ENCODE measurements around the gene EYA2. TPM values are rescaled to one million over a fixed set of nuclear protein-coding genes. Genes with fewer than 3 reads are reported as not detected.
A peak's percentile ranks its signal among the peaks of the same experiment; 100 is the strongest.

EYA2 gene
- total RNA-seq, 6 experiments from 2014 or later: 0.14 to 0.51 (median 0.28) TPM; not detected in 1

DNA sequence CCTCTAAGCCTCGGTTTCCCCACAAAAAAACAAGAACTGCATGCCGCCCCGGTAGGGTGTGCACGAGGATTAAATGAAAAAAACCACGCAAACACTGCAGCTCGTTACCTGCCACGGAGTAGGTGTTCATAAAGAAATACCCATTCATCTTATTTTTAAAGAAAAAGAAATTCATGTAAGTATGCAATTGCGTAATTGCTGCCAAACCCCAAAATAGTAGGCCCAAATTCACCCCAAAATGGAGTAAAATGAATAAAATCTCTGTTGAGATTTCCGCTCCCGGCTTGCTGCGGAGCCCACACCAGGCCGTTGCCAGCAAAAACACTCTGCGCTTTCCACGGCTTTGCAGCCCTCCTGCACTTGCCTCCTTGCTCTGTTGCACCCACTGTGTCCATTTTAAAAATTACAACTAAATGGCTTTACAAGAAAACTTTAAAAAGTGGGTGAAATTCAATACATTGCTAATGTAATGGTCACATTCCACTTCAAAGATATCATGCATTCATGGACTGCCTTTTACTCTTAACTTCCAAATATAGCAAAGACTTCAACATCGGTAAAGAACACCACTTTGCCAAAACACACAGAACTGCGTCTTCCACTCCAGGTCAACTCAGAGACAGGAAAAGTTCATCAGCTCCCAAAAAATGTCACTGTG, 336.9 kb downstream of the EYA2 start:
- TF ChIP-seq, protein P1, sequence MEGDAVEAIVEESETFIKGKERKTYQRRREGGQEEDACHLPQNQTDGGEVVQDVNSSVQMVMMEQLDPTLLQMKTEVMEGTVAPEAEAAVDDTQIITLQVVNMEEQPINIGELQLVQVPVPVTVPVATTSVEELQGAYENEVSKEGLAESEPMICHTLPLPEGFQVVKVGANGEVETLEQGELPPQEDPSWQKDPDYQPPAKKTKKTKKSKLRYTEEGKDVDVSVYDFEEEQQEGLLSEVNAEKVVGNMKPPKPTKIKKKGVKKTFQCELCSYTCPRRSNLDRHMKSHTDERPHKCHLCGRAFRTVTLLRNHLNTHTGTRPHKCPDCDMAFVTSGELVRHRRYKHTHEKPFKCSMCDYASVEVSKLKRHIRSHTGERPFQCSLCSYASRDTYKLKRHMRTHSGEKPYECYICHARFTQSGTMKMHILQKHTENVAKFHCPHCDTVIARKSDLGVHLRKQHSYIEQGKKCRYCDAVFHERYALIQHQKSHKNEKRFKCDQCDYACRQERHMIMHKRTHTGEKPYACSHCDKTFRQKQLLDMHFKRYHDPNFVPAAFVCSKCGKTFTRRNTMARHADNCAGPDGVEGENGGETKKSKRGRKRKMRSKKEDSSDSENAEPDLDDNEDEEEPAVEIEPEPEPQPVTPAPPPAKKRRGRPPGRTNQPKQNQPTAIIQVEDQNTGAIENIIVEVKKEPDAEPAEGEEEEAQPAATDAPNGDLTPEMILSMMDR (IDR thresholded peaks at IDR 0.05): peak; percentile 45
- H3K4me1 Mint-ChIP-seq (ENCODE audit: low read depth): peaks cover 22% of the 10 kb centered on the region
- peak overlapping the region; percentile 55 for H3K27ac Mint-ChIP-seq
- H3K9me3 Mint-ChIP-seq: no peaks in the 10 kb centered on the region
- DNase-seq: peak; percentile 56
- H3K27me3 Mint-ChIP-seq (ENCODE audit: insufficient read depth): peaks cover 3% of the 10 kb centered on the region; the same call in 1 of the 2 replicates
- peaks cover 27% of the 10 kb centered on the region for H3K36me3 Mint-ChIP-seq (ENCODE audit: low read depth)
- H3K4me3 Mint-ChIP-seq: peak overlapping the region; percentile 61

DNA sequence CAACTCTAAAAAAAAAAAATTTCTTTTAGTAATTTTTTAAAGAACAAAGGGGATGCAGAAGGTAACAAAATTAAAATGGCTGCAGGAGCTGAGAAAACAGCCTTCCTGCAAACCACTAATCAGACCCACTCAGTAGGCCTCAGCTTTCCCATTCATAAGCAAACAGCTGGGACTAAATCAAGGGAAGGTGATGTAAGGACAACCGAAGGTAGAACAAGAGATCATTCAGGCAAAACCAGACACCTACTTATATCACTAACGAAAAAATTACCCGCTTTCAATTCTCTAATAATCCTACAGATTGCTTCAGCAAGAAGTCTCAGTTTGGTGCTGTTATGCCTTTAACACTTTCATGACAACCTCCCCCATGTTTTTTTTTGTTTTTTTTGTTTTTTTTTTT, 337.9 kb downstream of the EYA2 start:
- H3K27me3 Mint-ChIP-seq (ENCODE audit: insufficient read depth): peaks cover 3% of the 10 kb centered on the region; the same call in 1 of the 2 replicates
- H3K27ac Mint-ChIP-seq: peak overlapping the region; percentile 42; the same call in 1 of the 2 replicates
- H3K4me3 Mint-ChIP-seq: no peak overlapping the region
- peaks cover 36% of the 10 kb centered on the region for H3K36me3 Mint-ChIP-seq (ENCODE audit: low read depth)
- no peaks in the 10 kb centered on the region for H3K9me3 Mint-ChIP-seq
- DNase-seq: no peak
- H3K4me1 Mint-ChIP-seq (ENCODE audit: low read depth): peaks cover 22% of the 10 kb centered on the region
- TF ChIP-seq, protein P1 (IDR thresholded peaks at IDR 0.05): no peak

DNA sequence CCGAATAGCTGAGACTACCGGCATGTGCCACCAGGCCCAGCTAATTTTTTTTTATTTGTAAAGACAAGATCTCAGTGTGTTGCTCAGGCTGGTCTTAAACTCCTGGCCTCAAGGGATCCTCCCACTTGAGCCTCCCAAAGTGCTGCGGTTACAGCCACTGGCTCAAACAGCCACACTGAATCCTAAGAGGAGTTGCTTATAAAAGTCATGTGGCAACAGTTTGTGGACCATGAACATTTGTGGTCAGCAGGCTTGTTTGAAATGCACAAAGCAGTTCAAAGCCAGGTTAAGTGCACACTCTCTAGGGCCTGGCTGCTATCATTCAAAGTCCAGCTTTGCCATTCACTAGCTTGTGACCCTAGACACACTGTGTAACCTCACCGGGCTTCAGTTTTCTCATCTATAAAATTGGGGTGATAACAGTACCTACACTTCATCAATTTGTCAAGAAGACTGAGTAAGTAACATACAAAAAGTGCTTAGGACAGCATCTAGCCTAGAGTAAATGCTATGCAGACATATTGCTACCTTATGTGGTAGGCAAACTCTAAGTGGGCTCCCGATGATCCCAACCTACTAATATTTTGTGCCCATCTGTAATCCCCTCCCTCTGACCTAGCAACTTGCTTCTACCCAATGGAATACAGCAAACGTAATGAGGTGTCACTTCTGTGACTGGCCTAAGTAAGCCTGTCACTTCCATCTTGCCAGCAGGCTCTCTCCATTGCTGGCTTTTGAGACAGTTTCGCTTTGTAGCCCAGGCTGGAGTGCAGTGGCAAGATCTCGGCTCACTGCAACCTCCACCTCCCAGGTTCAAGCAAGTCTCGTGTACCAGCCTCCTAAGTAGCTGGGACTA, 338.9 kb downstream of the EYA2 start:
- H3K27ac Mint-ChIP-seq: peak overlapping the region; percentile 40; the same call in 1 of the 2 replicates
- peaks cover 22% of the 10 kb centered on the region for H3K4me1 Mint-ChIP-seq (ENCODE audit: low read depth)
- TF ChIP-seq, protein P1 (IDR thresholded peaks at IDR 0.05): no peak

DNA sequence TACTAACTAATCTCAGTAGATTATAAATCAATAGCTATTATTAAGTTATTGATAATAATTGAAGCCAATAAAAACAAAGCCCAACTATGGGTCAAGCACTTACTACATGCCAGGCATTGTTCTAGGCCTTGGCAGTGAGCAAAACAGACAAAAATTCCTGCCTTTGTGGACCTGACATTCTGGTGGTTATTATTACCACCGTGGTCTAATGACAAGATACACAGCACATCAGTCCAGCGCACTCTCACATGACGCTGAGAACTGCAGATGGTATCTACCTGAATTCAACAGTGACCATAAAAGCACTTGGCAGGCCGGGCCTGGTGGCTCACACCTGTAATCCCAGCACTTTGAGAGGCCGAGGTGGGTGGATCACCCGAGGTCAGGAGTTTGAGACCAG, 340.5 kb downstream of the EYA2 start:
- Mint-ChIP-seq H3K4me1 (ENCODE audit: low read depth) (peaks cover 22% of the 10 kb centered on the region), H3K27ac (no peak overlapping the region), H3K27me3 (ENCODE audit: insufficient read depth) (peaks cover 3% of the 10 kb centered on the region; the same call in 1 of the 2 replicates), H3K36me3 (ENCODE audit: low read depth) (peaks cover 48% of the 10 kb centered on the region), H3K9me3 (no peaks in the 10 kb centered on the region), H3K4me3 (no peak overlapping the region)
- DNase-seq: no peak
- TF ChIP-seq, protein P1 (IDR thresholded peaks at IDR 0.05): no peak

More for the DNA sequence above, 338.9 kb downstream of the EYA2 start:
- H3K27me3 Mint-ChIP-seq (ENCODE audit: insufficient read depth): peaks cover 3% of the 10 kb centered on the region; the same call in 1 of the 2 replicates
- no peaks in the 10 kb centered on the region for H3K9me3 Mint-ChIP-seq
- H3K4me3 Mint-ChIP-seq: no peak overlapping the region
- peaks cover 46% of the 10 kb centered on the region for H3K36me3 Mint-ChIP-seq (ENCODE audit: low read depth)
- no peak for DNase-seq

DNA sequence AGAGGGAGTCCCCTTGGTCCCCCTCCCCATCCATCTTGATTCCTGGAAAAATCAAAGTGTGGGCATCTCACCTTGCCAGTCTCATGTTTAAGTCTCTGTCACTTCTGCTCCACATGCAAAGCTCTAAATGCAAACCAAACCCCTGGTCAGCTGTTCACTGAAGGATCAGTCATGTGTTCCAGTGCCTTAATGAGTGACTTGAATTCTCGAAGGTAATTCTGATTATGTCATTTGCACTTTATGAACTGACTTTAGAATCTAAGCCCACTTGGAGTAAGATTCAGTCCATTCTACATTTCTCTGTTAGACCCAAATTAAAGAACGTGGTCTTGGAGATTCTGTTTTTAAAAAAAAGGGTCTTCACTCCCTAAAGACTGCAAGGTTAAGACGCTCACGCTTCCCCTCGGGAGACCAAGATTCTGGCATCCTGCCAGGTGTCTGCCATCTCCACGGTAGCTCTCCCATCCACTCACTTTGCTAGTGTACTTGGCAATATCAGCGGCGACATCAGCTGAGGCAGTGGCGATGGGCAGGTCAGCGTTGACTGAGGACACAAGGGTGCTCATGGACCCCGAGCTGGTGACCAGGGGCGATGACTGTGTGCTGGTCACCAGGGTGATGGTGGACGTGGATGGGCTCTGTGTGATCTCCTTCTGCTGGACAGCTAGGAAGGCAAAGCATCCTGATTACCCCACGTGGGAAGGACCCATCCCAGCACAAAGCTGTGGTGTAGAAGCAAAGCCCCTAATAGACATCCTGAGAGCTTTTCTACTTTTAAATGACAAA, 341.4 kb downstream of the EYA2 start:
- Mint-ChIP-seq H3K27me3 (ENCODE audit: insufficient read depth) (peaks cover 3% of the 10 kb centered on the region; the same call in 1 of the 2 replicates), H3K4me1 (ENCODE audit: low read depth) (peaks cover 17% of the 10 kb centered on the region), H3K27ac (no peak overlapping the region), H3K4me3 (no peak overlapping the region), H3K9me3 (no peaks in the 10 kb centered on the region), H3K36me3 (ENCODE audit: low read depth) (peaks cover 42% of the 10 kb centered on the region)
- DNase-seq: no peak
- TF ChIP-seq, protein P1 (IDR thresholded peaks at IDR 0.05): no peak
